Adipocyte (in vitro differentiated cells): ENCODE results near the gene GRIP2.
A peak's percentile ranks its signal among the peaks of the same experiment; 100 is the strongest.

Experiments
- DNase-seq: peaks from one replicate; pipeline ENCODE4 v3.0.0-alpha.2; 2015; ENCODE audit warnings: low read depth
- H3K27me3 ChIP-seq: replicated peaks from 2 replicates; pipeline ENCODE4 v1.7.0; 2013; ENCODE audit warnings: mild to moderate bottlenecking, low read length, moderate library complexity; ENCODE audit not compliant: control insufficient read depth, insufficient read depth
- H3K36me3 ChIP-seq: 2 replicates; pipeline ENCODE4 v1.7.0; 2013; ENCODE audit warnings: low read length, mild to moderate bottlenecking, moderate library complexity; ENCODE audit not compliant: control insufficient read depth, insufficient read depth, severe bottlenecking
- H3K4me1 ChIP-seq: 2 replicates; pipeline ENCODE4 v1.7.0; 2013; ENCODE audit warnings: mild to moderate bottlenecking, low read length, moderate library complexity; ENCODE audit not compliant: control insufficient read depth, insufficient read depth
- H3K4me3 ChIP-seq: 2 replicates; pipeline ENCODE4 v1.7.0; 2013; ENCODE audit warnings: mild to moderate bottlenecking, low read length, moderate library complexity
- H3K9ac ChIP-seq: 2 replicates; pipeline ENCODE4 v1.7.0; 2013; ENCODE audit warnings: mild to moderate bottlenecking, low read length, moderate library complexity
- H3K9me3 ChIP-seq: 2 replicates; pipeline ENCODE4 v1.7.0; 2013; ENCODE audit warnings: mild to moderate bottlenecking, low read length, moderate library complexity; ENCODE audit not compliant: control insufficient read depth

Gene GRIP2

GRCh38 chr3:14453876-14454638 lies 86.1 kb downstream of the GRIP2 start:
- peaks cover 19% of the 10 kb centered on the region for H3K4me1 ChIP-seq
- H3K9me3 ChIP-seq, result no peaks in the 10 kb centered on the region
- H3K27me3 ChIP-seq, result no peaks in the 10 kb centered on the region
- no peak overlapping the region for H3K9ac ChIP-seq
- H3K36me3 ChIP-seq, result peaks cover 7% of the 10 kb centered on the region
- H3K4me3 ChIP-seq, result no peak overlapping the region
- DNase-seq, result no peak

GRCh38 chr3:14452740-14453710 lies 87.1 kb downstream of the GRIP2 start:
- Histone ChIP-seq H3K27me3 (no peaks in the 10 kb centered on the region), H3K4me3 (peak overlapping the region; percentile 12), H3K36me3 (peaks cover 17% of the 10 kb centered on the region), H3K9ac (peak overlapping the region; percentile 35), H3K4me1 (peaks cover 19% of the 10 kb centered on the region), H3K9me3 (no peaks in the 10 kb centered on the region)
- peak; percentile 94 for DNase-seq

- H3K4me1 ChIP-seq, result peaks cover 19% of the 10 kb centered on the region
- peak overlapping the region; percentile 12 for H3K4me3 ChIP-seq
- peak; percentile 69 for DNase-seq
- H3K36me3 ChIP-seq, result peaks cover 26% of the 10 kb centered on the region
- no peaks in the 10 kb centered on the region for H3K27me3 ChIP-seq
- H3K9me3 ChIP-seq, result no peaks in the 10 kb centered on the region
- peak overlapping the region; percentile 35 for H3K9ac ChIP-seq
Measured at GRCh38 chr3:14451844-14452739, 88.0 kb downstream of the GRIP2 start.

GRCh38 chr3:14450922-14451606 lies 89.1 kb downstream of the GRIP2 start:
- H3K36me3 ChIP-seq, result peaks cover 36% of the 10 kb centered on the region
- H3K4me3 ChIP-seq, result no peak overlapping the region
- H3K9me3 ChIP-seq, result no peaks in the 10 kb centered on the region
- no peak for DNase-seq
- peaks cover 19% of the 10 kb centered on the region for H3K4me1 ChIP-seq
- H3K27me3 ChIP-seq, result no peaks in the 10 kb centered on the region
- H3K9ac ChIP-seq, result no peak overlapping the region

- Histone ChIP-seq H3K9ac (no peak overlapping the region), H3K27me3 (no peaks in the 10 kb centered on the region), H3K4me3 (no peak overlapping the region), H3K4me1 (peaks cover 19% of the 10 kb centered on the region), H3K36me3 (peaks cover 42% of the 10 kb centered on the region), H3K9me3 (no peaks in the 10 kb centered on the region)
- no peak for DNase-seq
Measured at GRCh38 chr3:14450506-14450905, 89.6 kb downstream of the GRIP2 start.

- Histone ChIP-seq H3K4me3 (no peak overlapping the region), H3K9me3 (no peaks in the 10 kb centered on the region), H3K9ac (no peak overlapping the region), H3K27me3 (no peaks in the 10 kb centered on the region), H3K36me3 (peaks cover 44% of the 10 kb centered on the region), H3K4me1 (peaks cover 19% of the 10 kb centered on the region)
- no peak for DNase-seq
Measured at GRCh38 chr3:14448756-14449727, 91.1 kb downstream of the GRIP2 start.

GRCh38 chr3:14448063-14448462 lies 92.1 kb downstream of the GRIP2 start:
- Histone ChIP-seq H3K4me1 (peaks cover 12% of the 10 kb centered on the region), H3K9ac (no peak overlapping the region), H3K9me3 (no peaks in the 10 kb centered on the region), H3K36me3 (peaks cover 44% of the 10 kb centered on the region), H3K27me3 (no peaks in the 10 kb centered on the region), H3K4me3 (no peak overlapping the region)
- DNase-seq, result no peak

- DNase-seq, result no peak
- H3K9me3 ChIP-seq, result no peaks in the 10 kb centered on the region
- no peak overlapping the region for H3K4me3 ChIP-seq
- H3K9ac ChIP-seq, result no peak overlapping the region
- peaks cover 4% of the 10 kb centered on the region for H3K4me1 ChIP-seq
- H3K36me3 ChIP-seq, result peaks cover 44% of the 10 kb centered on the region
- no peaks in the 10 kb centered on the region for H3K27me3 ChIP-seq
Measured at GRCh38 chr3:14446988-14447570, 93.1 kb downstream of the GRIP2 start.

- no peaks in the 10 kb centered on the region for H3K27me3 ChIP-seq
- H3K36me3 ChIP-seq, result peaks cover 44% of the 10 kb centered on the region
- H3K4me3 ChIP-seq, result no peak overlapping the region
- H3K9me3 ChIP-seq, result no peaks in the 10 kb centered on the region
- H3K4me1 ChIP-seq, result no peaks in the 10 kb centered on the region
- H3K9ac ChIP-seq, result no peak overlapping the region
- DNase-seq, result no peak
Measured at GRCh38 chr3:14445773-14446172, 94.4 kb downstream of the GRIP2 start.
